Colonic mucosa (tissue), 4 donors: ENCODE data around the gene HPS4. TPM values are rescaled to one million over a fixed set of nuclear protein-coding genes. Genes with fewer than 3 reads are reported as not detected.
"Not testable (repeated sequence)": the region's sequence is repeated elsewhere in the genome, so short reads cannot be mapped to it uniquely, and the experiment has no call there.

Experiments used
- DNase-seq: peaks from one replicate; pipeline ENCODE4 v3.0.0-alpha.2; 2020
- H3K27ac ChIP-seq: fragments of 200-600 bp; one replicate; pipeline ENCODE4 v1.8.0; 2021
- H3K27me3 ChIP-seq: fragments of 200-600 bp; one replicate; pipeline ENCODE4 v1.8.0; 2021
- H3K36me3 ChIP-seq: fragments of 200-600 bp; one replicate; pipeline ENCODE4 v1.8.0; 2021
- H3K4me1 ChIP-seq: fragments of 200-600 bp; one replicate; pipeline ENCODE4 v1.8.0; 2021; ENCODE audit warnings: mild to moderate bottlenecking
- H3K4me3 ChIP-seq: fragments of 200-600 bp; one replicate; pipeline ENCODE4 v1.8.0; 2021
- H3K9ac ChIP-seq, 2 donors: one replicate each; pipeline ENCODE4 v1.7.0; 2013; ENCODE audit warnings: control low read depth in 2 of 2, low read depth in 2 of 2, low read length in 2 of 2
- H3K9me3 ChIP-seq: fragments of 200-600 bp; one replicate; pipeline ENCODE4 v1.8.0; 2021
- intact Hi-C: fragments of 100-400 bp; cut with DNase I; formaldehyde crosslinking; loops from one replicate; pipeline ENCODE4 v1.14.1; 2022
- total RNA-seq, 2 donors: library from RNA; stranded (reverse); fragmentation: NEBNext Ultra II Directional in 1 of 2; extraction: Animal tissue kit (Norgen Biotek cat#: 25700) in 1 of 2; gene quantifications; one replicate each; pipeline ENCODE4 v1.2.1, GENCODE V29; 2021
- TF ChIP-seq, protein P1 (sequence below): fragments of 200-600 bp; IDR thresholded peaks from one replicate; pipeline ENCODE4 v1.8.0; 2022; ENCODE audit warnings: antibody characterized with exemption, mild to moderate bottlenecking
- donor health status: healthy.
- donor health status: DM: no; HTN: no; CAD: no.
- donor health status: DM: no; HTN: no; CAD: no.

The HPS4 gene
- total RNA-seq, 2 donors from 2014 or later: 23.8 to 26.3 TPM

DNA sequence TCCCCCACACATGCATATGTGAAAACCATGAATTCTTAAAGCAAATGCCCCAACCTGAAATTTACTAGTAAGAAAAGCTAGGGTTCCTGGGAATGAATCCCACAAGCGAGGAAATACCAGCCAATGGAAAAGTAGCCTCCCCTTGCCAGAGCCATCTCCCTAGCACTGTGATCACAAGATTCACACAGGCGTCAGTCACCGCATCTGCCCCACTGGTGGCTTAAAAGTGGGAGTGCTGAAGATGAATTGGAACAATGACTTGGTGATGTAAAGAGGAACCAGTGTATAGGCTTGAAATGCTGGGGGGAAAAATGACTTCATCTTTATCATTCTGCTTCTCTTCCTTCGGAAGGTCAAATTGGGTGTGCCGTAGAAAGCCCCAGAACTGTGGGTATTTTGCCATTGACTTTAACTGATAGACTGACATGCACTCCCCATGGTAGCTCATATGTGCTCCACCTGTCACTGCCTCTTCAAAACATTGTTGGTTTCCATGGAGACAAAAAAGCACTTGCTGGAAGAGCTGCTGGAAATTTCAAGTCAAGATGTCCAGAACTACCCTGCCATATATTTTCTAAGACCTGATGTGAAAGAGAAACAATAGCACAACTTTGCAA, 73.8 kb downstream of the HPS4 start:
- no peak for DNase-seq
- no peak overlapping the region for H3K27ac ChIP-seq
- H3K4me3 ChIP-seq: no peak overlapping the region
- H3K27me3 ChIP-seq: no peaks in the 10 kb centered on the region
- H3K36me3 ChIP-seq: no peaks in the 10 kb centered on the region
- H3K9ac ChIP-seq: no peak overlapping the region
- TF ChIP-seq, protein P1, sequence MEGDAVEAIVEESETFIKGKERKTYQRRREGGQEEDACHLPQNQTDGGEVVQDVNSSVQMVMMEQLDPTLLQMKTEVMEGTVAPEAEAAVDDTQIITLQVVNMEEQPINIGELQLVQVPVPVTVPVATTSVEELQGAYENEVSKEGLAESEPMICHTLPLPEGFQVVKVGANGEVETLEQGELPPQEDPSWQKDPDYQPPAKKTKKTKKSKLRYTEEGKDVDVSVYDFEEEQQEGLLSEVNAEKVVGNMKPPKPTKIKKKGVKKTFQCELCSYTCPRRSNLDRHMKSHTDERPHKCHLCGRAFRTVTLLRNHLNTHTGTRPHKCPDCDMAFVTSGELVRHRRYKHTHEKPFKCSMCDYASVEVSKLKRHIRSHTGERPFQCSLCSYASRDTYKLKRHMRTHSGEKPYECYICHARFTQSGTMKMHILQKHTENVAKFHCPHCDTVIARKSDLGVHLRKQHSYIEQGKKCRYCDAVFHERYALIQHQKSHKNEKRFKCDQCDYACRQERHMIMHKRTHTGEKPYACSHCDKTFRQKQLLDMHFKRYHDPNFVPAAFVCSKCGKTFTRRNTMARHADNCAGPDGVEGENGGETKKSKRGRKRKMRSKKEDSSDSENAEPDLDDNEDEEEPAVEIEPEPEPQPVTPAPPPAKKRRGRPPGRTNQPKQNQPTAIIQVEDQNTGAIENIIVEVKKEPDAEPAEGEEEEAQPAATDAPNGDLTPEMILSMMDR: no peak
- H3K9me3 ChIP-seq: no peaks in the 10 kb centered on the region
- intact Hi-C loops: no loop called here
- H3K4me1 ChIP-seq: no peaks in the 10 kb centered on the region

DNA sequence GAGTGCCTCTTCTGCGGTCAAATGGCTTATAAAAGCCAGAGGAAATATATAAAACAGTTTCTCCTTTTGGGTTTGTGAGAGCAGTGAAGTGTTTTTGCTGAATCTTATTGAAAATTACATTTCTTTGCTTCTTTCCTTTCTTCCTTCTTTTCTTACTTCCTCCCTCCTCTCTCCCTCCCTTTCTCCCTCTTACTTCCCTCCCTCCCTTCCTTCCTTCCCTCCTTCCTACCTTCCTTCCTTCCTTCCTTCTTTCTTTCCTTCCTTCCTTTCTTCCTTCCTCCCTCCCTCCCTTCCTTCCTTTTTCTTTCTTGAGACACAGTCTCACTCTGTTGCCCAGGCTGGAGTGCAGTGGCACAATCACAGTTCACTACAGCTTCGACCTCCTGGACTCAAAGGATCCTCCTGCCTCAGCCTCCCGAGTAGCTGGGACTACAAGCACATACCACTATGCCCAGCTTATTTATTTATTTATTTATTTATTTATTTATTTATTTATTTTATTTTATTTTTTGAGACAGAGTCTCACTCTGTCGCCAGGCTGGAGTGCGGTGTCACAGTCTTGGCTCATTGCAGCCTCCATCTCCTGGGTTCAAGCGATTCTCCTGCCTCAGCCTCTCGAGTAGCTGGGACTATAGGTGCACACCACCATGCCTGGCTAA, 74.9 kb downstream of the HPS4 start:
- H3K36me3 ChIP-seq, DNase-seq, H3K9me3 ChIP-seq, H3K4me1 ChIP-seq, H3K27me3 ChIP-seq, H3K27ac ChIP-seq, H3K9ac ChIP-seq, H3K4me3 ChIP-seq, intact Hi-C loops: not testable (repeated sequence)

DNA sequence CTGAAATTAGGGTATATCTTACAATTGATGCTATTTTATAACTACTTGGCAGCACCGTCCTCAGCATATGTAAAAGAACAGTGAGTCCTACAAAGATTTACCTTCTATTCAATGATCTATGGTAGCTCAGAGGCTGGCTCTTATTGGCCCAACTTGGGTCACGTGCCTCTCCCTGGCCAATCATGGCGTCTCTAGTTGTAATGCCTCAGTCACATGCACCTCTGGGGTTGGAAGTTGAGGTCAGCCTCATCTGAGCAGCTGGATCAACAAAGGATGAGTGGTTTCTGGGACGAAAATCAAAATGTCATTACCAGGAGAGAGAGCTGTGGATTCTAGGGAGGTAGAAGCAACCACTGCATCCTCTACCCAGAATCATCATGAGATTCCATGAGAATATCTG, 77.5 kb downstream of the HPS4 start:
- H3K36me3 ChIP-seq: no peaks in the 10 kb centered on the region
- no peaks in the 10 kb centered on the region for H3K27me3 ChIP-seq
- TF ChIP-seq, protein P1: no peak
- H3K9me3 ChIP-seq: no peaks in the 10 kb centered on the region
- H3K4me1 ChIP-seq: no peaks in the 10 kb centered on the region
- intact Hi-C loops: no loop called here
- DNase-seq: no peak
- no peak overlapping the region for H3K27ac ChIP-seq
- H3K9ac ChIP-seq: no peak overlapping the region
- H3K4me3 ChIP-seq: no peak overlapping the region

DNA sequence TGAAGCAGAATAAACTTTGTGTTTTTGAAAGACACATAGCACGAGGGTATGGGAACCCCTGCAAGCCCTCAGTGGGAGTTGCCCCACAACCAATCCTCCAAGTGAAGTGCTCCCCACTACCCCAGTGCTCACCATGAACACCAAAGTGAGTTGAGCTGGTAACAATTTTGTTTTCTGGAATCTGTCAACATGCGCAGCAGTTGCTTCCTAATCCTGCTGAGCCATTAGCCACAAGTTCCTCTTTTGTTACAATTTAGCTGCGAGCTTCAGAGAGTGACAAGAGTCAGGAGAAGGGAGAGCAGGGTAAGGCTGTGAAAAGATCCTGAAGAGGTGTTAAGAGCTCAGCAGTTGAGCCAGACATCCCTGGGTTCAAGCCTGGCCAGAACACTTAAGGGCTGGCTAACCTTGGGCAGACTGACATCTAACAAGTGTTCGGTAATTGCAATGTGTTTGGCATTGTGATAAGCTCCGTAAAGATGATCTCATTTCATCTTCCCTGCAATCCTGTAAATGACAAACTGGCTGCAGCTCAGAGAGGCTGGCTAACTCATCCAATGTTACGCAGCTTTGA, 78.6 kb downstream of the HPS4 start:
- TF ChIP-seq, protein P1: no peak
- Histone ChIP-seq H3K27ac (no peak overlapping the region), H3K36me3 (no peaks in the 10 kb centered on the region), H3K4me3 (no peak overlapping the region), H3K4me1 (no peaks in the 10 kb centered on the region), H3K9ac (no peak overlapping the region), H3K9me3 (no peaks in the 10 kb centered on the region), H3K27me3 (no peaks in the 10 kb centered on the region)
- intact Hi-C loops: no loop called here
- no peak for DNase-seq

DNA sequence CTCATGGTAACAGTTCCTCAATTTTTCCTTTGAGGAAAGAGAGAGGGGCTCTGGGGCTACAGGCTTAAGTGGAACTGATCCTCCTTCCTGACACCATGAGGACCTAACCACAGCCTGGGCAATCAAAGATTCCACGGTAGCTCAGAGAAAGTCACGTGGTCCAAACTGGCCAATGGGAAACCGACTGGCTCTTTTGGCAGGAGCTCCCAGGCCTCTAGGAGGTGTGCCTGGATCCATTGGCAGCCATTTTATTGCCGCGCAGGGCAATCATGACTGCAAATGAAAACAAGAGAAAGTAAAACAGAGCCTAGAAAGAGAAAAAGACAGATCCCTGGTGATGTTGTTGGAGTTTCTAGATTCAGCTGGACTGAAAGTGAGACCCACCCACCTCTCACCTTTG, 81.9 kb downstream of the HPS4 start:
- DNase-seq: no peak
- TF ChIP-seq, protein P1: no peak
- intact Hi-C loops: no loop called here

More for the DNA sequence above, 81.9 kb downstream of the HPS4 start:
- Histone ChIP-seq H3K4me1 (no peaks in the 10 kb centered on the region), H3K27me3 (no peaks in the 10 kb centered on the region), H3K4me3 (no peak overlapping the region), H3K27ac (no peak overlapping the region), H3K9ac (no peak overlapping the region), H3K36me3 (no peaks in the 10 kb centered on the region), H3K9me3 (no peaks in the 10 kb centered on the region)

Other genes starting within 250 kb of the HPS4 start
- 1 to 10 TPM; 3.8 to 4.3 TPM for gene ASPHD2, start 54.5 kb downstream of the HPS4 start, total RNA-seq
- 10 to 100 TPM; 11.8 to 16.4 TPM for gene SRRD, start 94 bp upstream of the HPS4 start, total RNA-seq
- 10 to 100 TPM; 31.8 to 36.4 TPM for gene TFIP11, start 28.7 kb upstream of the HPS4 start, total RNA-seq
- gene TPST2, start 106.3 kb upstream of the HPS4 start, total RNA-seq: 10 to 100 TPM; 13.3 to 19.9 TPM
- under 1 TPM in 1 of 2 donors, not detected in 1; 0.32 TPM for gene CRYBB1, start 134.2 kb upstream of the HPS4 start, total RNA-seq
- gene CRYBA4, start 138.2 kb upstream of the HPS4 start, total RNA-seq: under 1 TPM in 1 of 2 donors, not detected in 1; 0.47 TPM
- 1 to 10 TPM; 1.5 to 1.8 TPM for gene MIAT, start 173.8 kb upstream of the HPS4 start, total RNA-seq